ENCODE measurements around the gene RASGRF2.
A peak's percentile ranks its signal among the peaks of the same experiment; 100 is the strongest.

Gene RASGRF2

DNA sequence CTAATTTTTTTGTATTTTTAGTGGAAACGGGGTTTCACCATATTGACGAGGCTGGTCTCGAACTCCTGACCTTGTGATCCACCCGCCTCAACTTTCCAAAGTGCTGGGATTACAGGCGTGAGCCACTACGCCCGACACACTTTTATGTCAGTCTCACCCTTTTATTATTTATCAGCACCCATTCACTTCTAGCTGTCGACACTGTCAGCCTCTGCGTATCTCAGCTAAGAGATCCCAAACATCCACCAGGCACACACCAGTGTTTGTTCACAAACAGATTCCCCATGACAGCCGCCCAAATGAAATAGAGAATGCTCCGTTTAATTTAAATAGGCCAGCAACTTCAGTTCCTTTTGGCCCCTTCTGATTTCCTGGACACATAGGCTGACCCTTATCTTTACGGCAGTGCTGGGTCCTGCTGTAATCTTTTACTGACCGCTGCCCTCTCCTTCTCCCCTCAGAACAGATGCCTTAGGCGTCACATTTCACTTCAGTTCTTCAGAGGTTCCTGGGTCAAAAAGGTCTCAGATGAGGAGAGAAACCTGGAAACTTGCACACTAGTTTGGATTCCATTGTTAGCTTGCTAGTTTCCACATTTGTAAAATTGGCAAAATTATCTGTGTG, 229.8 kb downstream of the RASGRF2 start:
- no peak for TF ChIP-seq CTCF (IDR thresholded peaks at IDR 0.05; ENCODE audit: low read depth, low read length)
- DNase-seq (ENCODE audit: low read depth in 2 of 2) = no peak
- H3K4me3 ChIP-seq (replicated peaks in 1 of 2; ENCODE audit: low read depth in 2 of 2, low read length in 2 of 2) = no peak overlapping the region

DNA sequence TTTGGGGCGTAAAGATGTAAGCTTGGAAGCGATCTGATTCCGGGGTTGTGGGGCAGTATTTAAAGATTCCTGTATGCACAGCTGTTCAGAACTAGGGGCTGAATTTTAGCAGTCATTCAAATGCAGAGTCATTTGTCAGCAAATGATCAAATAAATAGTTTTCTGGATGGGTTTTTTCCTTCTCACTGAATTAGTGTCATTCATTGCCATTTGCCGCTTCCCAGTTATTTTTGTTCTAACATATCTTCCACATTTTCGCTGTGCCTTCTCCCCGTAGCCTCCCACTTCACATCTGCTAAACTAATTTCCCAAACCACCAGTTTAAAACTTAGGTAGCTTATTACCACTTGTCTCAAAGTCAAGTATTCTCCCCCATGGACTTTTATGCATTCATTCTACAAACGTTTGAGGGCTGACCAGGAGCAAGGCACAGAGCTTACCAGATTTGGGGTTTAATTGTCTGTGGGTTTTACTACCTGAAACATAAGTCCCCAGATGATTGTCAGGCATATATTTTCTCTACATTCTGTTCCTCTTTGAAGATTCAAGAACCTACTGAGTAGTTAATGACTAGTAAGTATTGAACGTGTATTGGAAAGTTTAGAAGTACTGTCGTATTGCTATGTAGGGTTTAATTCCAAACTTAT, 231.7 kb downstream of the RASGRF2 start:
- no peak for DNase-seq (ENCODE audit: low read depth in 2 of 2)
- no peak for TF ChIP-seq CTCF (IDR thresholded peaks at IDR 0.05; ENCODE audit: low read depth, low read length)
- H3K4me3 ChIP-seq (replicated peaks in 1 of 2; ENCODE audit: low read depth in 2 of 2, low read length in 2 of 2) = no peak overlapping the region

GRCh38 chr5:81192373-81192750, 232.2 kb downstream of the RASGRF2 start:
- DNase-seq (ENCODE audit: low read depth in 2 of 2) = no peak
- TF ChIP-seq CTCF (IDR thresholded peaks at IDR 0.05; ENCODE audit: low read depth, low read length) = no peak
- no peak overlapping the region for H3K4me3 ChIP-seq (replicated peaks in 1 of 2; ENCODE audit: low read depth in 2 of 2, low read length in 2 of 2)

DNA sequence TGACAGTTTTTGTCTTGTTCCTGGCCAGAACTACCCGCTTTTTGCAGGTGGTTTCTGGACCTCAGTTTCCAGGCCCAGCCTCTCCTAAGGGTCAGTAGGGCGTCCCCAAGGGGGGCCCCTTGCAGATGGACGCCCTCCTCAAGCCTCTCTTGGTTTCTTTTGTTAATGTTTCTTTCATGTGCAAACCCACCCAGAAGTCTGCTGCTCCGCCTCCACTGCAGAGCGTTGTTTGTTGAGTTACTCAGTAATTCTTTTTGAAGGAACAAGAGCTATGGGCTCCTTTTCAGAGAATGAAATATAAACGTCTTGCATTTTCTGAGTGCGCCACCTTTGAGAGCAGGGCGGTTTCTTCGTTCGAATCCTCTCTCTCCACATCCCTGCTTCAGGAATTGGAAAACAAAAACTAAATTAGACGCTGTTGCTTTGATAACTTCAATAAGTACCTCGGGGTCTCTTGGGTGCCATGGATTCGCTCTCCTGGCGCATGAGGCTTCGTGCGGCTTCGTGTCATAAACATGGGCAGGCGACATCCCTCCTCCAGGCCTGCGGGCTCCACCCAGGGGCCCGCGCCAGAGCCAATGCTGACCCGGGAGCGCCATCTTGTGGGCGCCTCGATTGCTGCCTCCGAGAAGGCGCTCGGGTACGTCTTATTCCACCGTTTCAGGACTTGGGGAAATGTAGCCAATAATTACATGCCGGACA, 234.6 kb downstream of the RASGRF2 start:
- peak; percentile 97 for TF ChIP-seq CTCF (IDR thresholded peaks at IDR 0.05; ENCODE audit: low read depth, low read length)
- H3K4me3 ChIP-seq (replicated peaks in 1 of 2; ENCODE audit: low read depth in 2 of 2, low read length in 2 of 2) = no peak overlapping the region
- peak; percentile 82 to 87 for DNase-seq (ENCODE audit: low read depth in 2 of 2)

DNA sequence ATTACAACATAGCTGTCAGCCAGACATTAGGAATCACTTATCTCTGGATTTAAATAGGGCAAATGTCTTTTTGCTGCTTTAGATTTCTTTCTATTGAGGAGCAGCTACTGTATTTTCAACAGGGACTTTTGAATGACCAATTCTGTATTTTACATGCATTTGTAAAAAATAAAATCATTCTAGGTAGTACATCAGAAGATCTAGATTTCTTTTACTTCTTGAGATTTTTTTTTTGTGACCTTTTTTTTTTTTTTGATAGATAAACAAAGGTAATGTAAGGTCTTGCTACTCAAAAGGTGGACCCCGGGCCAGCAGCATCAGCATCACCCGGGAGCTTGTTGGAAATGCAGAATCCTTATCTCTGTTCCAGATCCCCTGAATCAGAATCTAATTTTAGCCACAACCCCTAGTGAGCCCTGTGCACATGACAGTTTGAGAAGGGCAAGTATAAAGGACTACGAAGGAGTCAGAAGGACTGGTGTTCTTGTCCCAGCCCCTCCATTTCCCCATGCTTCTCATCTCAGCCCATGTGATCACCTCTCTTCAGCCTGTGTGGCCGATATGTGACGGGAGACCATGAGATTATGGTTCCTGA, 235.3 kb downstream of the RASGRF2 start:
- no peak overlapping the region for H3K4me3 ChIP-seq (replicated peaks in 1 of 2; ENCODE audit: low read depth in 2 of 2, low read length in 2 of 2)
- no peak for TF ChIP-seq CTCF (IDR thresholded peaks at IDR 0.05; ENCODE audit: low read depth, low read length)
- DNase-seq (ENCODE audit: low read depth in 2 of 2) = peak in 1 of 2 donors; percentile 3

GRCh38 chr5:81202655-81203054, 242.5 kb downstream of the RASGRF2 start:
- peak; percentile 6 to 21 for DNase-seq (ENCODE audit: low read depth in 2 of 2)
- H3K4me3 ChIP-seq (replicated peaks in 1 of 2; ENCODE audit: low read depth in 2 of 2, low read length in 2 of 2) = no peak overlapping the region
- TF ChIP-seq CTCF (IDR thresholded peaks at IDR 0.05; ENCODE audit: low read depth, low read length) = no peak

Measured in cardiac fibroblast (primary cell).